ENCODE results near the gene MTCH2.

Gene MTCH2

DNA sequence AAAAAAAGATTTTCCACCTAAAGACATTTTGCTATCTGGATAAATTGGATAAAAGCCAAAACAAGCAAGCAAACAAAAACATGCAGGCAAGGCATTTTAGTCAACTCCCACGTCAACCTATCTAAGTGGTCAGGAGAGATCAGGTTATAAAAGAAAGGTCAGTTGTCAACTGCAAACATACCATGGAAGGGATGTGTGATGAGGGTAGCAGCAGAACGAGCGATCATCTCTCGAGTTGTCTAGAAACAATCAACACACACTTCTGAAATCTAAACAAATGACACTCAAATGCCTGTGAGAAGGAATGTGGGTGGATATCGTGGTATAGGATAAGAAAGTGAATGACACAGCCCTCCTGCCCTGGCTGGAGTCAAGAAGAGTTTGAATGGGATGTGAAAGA lies 10.9 kb downstream of the MTCH2 start:
- DNase-seq: no peak

DNA sequence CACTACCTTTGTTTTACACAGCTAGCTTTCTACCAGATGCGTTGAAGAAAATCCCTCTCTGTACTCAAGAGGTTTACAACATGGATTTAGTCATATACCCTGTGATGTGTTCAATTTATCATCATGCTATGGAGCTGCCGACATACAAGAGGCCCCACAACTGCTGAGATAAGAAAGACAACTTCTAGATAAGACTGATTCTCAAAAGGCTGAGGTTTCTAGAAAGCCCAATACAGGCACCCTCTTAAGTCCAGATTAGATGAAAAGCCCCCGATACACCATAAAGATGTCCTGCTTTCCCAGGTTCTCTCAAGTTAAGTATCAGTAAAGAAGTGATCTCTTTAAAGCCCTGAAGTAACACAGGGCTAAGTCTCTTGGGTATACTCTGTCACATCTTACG lies 14.3 kb downstream of the MTCH2 start:
- DNase-seq: no peak

DNA sequence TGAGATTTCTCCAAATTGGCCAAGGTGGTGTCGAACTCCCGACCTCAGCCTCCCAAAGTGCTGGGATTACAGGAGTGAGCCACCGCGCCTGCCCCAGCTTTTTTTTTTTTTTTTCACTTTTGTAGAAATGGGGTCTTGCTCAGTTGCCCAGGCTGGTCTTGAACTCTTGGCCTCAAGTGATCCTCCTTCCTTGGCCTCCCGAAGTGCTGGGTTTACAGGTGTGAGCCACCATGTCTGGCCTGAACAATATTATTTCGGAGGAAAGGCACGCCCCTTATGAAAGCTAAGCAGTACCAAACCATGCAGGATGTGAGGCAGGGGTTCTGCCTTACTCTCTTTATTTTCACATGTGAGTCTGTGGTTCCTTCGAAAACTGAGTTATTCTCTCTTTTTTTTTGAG lies 16.1 kb downstream of the MTCH2 start:
- no peak for DNase-seq

DNA sequence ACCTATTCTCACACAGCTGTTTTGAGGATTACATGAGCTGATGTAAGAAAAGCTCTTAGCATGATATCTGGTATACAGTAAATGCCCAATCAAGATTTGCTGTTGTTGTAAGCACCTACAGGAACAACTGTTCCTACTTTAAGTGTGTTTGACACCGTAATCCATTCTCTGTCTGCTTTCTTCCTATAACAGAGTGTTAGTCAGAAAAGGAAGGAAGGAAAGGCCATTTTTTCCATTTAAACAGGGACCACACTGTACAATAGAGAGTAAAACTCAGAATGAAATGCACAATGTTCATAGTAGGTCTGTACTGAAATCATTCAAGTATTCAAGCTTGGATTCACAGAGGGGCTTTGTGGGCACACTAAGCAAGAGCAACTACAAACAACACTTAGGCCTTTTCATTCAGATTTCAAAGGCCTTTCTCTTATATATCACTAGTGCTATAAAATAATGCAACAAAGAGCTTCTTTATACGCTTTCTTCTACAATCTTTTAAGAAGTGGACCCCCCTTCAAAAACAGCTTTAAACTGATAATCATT lies 21.5 kb downstream of the MTCH2 start:
- no peak for DNase-seq

DNA sequence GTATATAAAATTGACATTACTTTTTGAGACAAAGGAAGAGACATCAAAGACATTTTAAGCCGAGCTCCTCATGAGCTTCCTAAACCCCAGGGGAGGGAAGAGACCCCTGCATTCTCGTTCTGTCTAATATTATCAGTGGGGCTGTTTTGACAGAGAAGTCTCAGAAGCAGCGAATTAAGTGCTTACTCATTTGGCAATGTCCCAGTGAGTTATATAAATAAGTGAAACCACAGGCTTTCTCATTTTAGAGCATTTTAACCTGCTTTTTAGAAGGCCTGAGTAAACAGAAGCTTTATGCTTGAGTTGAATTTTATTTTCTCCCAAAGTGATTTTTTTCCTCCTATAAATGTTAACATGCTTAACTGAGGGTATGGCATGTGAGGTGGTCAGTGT lies 24.9 kb downstream of the MTCH2 start:
- no peak for DNase-seq

DNA sequence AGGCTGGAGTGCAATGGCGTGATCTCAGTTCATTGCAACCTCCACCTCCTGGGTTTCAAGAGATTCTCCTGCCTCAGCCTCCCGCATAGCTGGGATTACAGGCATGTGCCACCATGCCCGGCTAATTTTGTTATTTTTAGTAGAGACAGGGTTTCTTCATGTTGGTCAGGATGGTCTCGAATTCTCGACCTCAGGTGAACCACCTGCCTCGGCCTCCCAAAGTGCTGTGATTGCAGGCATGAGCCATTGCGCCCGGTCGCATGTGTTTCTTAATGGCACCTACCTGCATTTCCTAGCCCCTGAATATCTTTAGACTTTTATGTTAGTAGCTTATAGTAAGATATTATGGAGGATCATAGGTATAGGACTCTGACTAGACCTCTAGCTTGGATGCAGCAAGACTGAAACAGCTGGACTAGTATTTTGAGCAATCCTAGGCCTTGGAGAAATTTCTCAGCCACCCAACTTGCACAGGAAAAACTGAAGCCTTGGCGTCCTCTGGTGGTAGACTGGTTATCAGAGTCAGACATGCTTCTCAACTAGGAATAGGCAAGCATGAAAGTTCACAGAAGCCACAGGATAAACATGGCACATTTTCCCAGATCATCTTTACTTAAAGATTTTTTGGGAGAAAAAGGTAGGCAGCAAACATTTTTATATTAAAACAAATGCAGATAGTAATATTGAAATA lies 25.5 kb downstream of the MTCH2 start:
- no peak for DNase-seq

DNA sequence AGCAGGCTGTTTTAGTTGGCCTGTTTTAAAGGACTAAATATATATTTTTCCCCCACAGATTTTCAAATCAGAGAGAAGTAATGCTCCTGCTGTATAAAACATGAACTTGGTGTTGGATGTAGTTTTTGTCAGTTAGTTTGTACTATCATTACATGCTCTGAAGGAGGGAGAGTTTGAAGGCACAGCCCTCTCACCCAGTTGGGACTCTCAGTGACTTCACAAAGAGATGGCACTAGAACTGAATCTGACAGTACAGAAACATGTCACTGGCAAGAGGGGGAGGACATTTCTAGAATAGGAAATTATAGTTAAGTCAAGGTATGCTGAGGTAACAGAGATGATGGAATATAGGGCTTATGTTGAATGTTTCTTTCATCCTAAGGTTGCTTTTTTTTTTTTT lies 27.1 kb downstream of the MTCH2 start:
- no peak for DNase-seq

DNA sequence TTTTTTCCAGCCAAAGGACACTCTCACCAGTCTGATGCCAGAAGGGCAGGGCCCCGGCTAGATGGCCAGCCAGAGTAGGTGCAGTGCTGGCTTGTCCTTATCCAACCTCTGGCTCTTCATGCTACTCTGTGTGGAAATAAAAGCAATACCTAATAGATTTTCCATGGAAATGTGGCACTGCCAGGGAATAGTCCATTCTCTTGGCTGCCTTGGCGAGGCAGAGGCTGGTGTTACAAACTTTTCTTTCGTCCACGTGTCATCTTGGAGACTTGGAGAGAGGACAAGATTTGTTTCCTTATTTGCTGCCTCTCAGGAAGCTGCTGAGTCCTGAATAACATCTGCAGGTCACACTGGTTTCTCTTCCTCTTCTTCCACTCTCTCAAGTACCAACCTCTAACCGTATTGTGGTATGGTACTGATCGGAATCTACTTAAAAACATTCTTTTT lies 31.0 kb downstream of the MTCH2 start:
- no peak for DNase-seq

DNA sequence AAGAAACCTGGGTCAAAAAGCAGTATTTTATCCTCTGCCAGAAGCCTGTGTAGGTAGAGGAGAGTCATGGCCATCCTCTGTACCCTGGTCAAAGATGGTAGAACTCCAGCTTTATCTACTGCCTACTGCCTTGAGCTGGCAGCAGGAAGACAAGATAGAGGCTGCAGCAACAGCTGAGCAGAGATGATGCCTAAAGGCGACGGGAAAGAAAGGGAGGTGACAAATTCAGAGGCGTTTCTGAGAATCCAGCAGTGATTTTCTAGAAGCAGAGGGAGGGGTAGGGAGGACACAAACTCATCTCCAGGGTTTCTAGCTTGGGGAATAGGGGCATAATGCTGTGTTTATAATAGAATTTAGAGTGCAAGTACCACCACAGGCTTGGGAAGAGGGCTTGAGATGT lies 32.7 kb downstream of the MTCH2 start:
- DNase-seq: no peak

DNA sequence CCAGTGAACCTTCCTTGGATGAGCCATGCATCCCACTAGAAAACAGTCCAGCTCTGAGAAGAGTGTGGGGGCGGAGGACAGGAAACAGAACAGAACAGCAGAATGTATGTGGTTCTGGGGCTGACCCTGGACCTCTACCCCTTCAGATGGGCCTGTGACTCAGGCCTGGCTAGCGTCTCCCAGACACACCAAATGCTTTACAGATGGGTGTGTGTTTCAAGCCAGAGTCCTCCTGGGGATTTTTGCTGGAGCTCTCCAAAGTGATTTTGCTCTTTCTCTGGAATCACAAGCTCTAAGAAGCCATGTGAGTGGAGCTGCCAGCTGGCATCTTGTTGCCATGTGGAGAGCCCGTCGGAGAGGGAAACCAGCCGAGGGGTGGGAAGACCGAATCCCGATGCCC lies 35.0 kb downstream of the MTCH2 start:
- no peak for DNase-seq

DNA sequence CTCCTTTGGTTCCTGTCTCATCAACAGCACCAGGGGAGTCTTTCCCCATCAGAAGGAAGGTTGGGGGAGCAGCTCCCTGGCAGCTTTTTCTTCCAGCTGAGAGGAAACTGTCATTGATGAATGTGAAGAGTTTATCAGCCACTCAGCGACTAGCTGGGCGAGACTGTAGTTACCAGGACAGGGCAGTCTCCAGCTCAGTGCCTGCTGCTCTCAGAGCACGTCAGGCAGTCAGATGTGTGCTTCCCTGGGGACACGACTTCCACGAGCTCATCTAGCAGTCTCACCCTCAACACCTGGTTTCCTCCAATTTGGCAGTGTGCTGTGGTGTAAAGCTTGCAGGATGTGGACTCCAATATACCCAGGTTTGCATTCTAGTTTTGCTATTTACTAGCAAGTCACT lies 35.6 kb downstream of the MTCH2 start:
- DNase-seq: no peak

DNA sequence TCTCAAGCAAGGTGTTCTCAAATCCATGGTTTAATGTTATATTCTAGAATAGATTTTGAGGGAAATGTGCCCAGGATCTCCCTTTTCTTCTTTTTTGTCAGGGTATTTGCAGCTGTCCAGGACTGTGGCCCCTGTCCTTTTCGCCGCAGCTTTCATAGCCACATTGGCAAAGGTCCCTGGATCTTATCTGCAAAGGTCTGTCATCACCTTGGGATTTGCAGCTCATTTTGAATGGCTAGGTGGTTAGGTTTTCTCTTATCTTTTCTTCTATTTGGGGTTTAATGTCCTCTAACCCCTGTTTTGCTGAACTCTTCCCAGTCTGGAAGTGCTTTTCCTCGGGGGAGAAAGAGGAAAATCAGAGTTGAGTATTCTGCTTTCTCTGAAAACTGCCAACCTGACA lies 36.4 kb downstream of the MTCH2 start:
- DNase-seq: no peak

DNA sequence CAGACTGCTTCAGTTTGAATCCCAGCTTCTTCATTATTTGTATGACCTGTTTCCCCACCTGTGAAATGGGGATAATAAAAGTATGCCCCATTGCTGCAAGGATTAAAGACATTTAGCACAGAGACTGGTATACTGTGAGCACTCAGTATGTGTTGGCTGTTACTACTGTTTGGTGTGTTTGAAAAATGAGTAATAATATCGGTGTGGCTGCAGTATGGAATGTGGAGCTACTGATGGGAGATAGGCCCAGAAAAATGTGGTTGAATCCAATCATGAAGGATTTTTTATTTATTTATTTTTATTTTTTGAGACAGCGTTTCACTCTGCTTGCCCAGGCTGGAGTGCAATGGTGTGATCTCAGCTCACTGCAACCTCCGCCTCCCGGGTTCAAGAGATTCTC lies 39.1 kb downstream of the MTCH2 start:
- DNase-seq: no peak

DNA sequence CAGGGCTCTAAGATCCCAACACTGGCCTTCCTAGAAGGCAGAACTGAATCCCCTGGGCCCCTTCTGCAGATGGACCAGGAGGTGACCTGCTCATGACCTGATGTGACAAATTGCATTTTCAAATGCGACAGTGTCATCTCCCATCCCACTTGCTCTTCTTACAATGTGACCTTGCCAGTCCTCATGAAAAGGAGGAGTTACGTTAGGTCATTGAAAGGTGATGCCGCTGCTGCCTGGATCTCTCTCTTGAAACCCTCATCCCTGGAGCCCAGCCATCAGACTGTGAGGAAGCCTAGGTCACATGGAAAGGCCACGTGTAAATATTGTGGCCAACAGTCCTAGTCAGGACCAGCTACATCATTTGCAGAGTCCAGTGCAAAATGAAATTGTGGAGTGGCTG lies 42.5 kb downstream of the MTCH2 start:
- DNase-seq: no peak

DNA sequence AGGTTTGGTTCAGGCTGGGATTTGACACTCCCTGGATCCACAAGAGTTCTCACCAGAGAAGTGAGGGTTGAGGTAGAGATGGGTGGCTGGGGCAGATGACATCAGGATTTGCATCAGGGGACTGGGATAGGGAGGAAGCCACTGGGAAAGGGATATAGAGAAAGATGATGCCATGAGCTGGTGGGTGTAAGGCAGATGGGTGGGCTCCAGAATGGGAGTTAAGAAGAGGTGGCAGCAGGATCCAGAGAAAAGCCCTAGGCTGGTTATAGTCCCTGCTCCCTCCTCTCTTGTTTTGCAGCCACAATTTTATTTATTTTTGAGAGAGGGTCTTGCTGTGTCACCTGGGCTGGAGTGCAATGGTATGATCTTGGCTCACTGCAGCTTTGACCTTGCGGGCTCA lies 46.4 kb downstream of the MTCH2 start:
- DNase-seq: no peak

DNA sequence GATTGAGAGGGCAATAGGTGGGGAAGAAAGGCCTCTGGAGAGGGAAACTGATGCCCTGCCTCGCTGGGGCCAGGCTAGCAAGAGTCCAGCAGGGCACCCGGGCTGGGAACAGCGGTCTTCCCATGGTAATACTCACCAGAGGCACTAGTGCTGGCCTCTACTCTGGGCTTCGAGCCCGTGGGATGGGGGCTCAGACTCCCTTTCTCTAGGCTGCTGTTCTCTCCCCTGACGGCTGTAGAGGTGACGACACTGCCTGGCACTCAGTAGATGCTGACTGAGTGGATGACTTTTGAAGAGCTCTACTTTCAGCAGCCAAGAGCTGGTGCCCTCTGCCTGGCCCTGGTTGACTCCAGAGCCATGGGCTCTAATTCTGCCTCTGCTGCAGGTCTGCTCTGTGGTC lies 47.3 kb downstream of the MTCH2 start:
- DNase-seq: no peak

DNA sequence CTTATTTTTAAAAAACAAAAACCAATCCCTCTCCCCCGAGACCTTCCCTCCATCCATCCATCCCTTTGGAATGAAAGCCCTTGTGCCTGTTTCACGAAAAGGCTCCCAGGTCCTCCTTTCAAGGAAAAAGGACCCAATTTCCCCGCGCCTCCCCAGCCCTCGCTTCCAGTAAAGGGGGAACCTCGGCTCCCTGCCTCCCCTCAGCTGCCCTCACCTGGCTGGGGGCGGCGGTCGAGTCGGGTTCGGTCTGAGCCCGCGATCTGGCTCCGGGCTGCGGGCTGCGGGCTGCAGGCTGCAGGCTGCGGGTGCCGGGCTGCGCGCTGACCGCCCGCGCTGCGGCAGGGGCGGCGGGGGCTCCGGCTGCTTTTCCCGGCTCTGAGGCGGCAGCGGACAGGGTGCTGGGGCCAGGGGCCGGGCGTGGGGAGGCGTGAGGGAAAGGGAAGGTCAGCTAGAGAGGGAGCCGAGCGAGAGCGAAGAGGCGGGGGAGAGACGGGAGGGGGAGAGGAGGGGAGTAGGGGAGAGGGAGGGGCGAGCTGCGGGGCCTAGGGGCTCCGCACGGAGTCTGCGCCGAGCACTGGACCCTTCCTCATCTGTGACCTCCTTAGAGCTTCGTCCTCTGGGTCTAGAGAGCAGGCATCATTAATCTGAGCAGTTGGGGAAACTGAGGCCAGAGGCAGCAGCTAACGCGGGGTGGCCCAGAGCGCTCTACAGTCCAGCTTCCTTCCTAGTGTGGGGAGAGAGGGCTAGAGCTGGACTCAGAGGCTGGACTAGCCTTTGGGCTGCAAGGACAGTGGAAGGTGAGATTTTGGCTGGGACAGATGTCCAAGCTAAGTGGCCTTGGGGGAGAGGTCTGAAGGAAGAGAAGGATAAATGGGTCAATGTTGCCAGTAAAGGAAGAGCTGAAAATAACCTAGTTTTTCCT lies 48.2 kb downstream of the MTCH2 start, which contains the start of gene C1QTNF4:
Gene C1QTNF4, minus strand, starts transcription at position 478 of the 922 bp plus-strand sequence. CDS start 3,601 bp downstream, outside the sequence.
- DNase-seq: no peak

DNA sequence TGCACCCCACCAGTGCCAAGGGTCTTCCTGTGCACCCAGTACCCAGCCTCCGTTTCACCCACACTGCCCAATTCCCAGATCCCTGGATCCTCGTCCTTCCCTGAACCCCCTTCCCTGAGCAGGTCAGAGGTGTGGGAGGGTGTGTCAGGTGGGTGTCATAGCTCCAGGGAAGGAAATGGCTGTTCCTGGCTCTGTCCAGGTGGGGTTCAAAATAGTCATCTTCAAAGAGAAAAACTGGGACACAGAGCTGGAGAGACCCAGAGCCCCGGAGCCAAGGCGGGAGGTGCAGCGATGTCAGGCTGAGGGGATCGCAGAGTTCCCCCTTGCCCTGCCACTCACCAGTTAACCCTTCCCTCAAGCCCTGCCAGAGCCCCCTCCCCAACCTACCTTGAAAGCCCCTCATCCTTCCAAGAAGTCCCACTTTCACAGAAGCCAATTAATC lies 48.8 kb downstream of the MTCH2 start:
- no peak for DNase-seq

DNA sequence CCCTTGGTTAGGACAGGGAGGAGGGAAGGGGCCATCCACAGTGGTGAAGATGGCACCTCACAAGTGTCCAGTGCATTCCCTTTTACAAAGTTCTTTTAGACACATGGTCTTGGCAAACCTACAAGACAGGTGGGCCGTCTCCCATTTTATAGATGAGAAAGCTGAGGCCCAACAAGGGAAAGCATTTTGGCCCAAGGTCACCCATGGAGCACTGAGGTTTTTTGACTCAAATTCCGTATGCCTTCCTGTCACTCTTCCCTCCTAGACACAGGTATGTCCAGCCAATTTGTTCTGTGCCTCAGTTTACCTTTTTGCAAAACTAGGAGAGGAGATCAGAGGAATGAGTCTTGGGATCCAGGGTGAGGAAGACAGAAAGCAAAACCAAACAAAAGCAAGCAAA lies 49.4 kb downstream of the MTCH2 start:
- DNase-seq: no peak

DNA sequence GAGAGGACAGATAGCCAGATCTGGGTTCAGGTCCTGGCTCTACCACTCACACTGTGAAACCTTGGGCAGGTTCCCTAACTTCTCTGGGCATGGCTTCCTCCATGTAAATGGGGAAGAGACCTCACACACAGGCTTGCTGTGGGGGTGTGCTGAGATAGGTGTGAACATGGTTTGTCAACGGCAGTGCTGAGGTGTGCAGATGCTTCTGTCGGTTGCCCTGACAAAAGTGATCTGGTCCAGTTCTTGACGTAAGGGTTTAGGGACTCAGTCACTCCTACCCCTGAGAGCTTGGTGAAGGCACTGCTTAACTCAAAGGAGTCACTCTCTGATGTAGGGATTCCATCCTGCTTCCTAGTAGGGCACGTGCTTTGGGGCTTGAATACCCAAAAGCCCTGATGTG lies 50.1 kb downstream of the MTCH2 start:
- DNase-seq: no peak

DNA sequence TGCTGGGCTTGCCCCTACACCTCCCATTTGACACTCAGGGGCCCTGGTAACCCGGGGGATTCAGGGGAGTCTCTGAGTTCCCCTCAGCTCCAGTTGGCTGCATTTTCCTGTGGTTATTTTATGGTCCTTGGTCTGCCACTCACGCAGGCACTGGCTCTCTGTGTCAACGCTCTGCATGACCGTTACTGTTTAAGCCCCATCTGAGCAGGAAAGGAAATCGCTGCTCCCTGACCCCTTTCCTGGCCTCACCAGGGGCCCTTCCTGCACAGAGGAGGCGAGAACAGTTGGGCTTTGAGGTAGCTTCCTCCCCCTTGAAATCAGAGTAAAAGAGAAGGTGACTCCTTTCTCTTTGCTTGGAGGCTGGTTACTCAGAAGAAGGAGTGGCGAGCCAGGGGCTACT lies 50.6 kb downstream of the MTCH2 start:
- no peak for DNase-seq

DNA sequence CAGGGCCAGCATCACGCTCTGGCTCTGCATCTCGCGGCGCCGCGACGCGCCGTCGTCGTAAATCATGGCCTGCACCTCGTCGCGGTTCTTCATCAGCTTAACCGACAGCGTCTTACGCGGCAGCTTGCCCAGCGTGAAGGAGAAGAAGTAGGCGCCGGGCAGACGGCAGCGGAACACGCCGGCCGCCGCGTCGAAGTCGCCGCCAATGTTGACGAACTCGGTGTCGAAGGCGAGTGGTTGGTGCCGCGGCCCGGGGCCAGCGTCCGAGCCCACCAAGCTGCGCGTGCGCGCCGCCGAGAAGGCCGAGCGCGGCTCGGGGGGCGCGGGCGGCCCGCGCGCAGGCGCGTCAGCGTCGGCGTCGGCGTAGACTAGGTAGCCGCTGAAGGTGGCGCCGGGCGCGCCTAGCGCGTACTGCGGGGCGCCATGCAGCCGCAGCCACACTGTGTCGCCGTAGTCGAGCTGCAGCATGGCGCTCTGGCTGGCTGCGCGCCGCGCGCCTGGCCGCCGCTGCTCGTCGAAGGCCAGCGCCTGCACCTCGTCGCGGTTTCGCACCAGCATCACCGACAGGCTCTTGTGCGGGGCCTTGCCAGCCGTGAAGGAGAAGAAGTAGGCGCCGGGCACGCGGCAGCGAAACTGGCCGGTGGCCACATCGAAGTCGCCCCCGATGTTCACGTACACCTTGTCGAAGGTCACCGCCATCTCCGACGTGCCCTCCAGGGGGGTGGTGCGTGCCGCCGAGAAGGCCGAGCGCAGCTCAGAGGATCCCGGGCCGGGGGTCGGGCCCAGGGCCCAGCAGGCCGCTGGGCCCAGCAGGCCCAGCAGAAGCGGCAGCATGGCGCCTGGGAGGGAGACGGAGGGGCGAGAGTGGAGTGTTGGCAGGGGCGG lies 52.1 kb downstream of the MTCH2 start:
- DNase-seq: no peak

DNA sequence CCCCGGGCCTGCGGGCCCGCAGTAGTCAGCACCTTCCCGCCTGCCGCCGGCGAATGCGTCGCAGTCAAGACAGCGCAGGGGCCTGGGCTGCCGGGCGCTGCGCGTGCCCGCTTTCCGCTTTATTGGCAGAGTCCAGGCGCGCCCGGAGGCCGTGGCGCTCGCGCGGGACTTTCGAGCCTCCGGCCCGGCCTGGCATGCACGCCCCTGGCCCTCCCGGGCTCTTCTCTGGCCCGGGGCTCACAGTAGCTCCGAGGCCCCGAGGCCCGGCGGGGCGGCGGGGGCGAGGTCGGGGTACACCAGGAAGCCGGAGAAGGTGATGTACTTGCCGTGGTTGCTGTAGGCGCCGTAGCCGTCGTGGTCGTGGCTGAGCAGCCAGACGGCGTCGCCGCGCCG lies 52.8 kb downstream of the MTCH2 start:
- no peak for DNase-seq

Measured in NK-92 treated with Interleukin-12 subunit alpha and Interleukin-12 subunit beta, amount 100 ng/mL, for 24 hours (cell line).